K562 (cell line): Measurements from ENCODE around the gene ZSWIM4. TPM values are rescaled to one million over a fixed set of nuclear protein-coding genes. Genes with fewer than 3 reads are reported as not detected.
A peak's percentile ranks its signal among the peaks of the same experiment; 100 is the strongest.

Experiments used
- CTCF ChIP-seq, 3 experiments: IDR thresholded peaks in 2 of 3; conservative IDR thresholded peaks in 1 of 3; 2 replicates each; pipeline ENCODE4 v1.5.1; 2011 to 2012; ENCODE audit warnings: low read length in 3 of 3, mild to moderate bottlenecking in 3 of 3, control low read depth in 2 of 3, improper control_type of control experiment in 1 of 3, inconsistent platforms in 1 of 3, low read depth in 1 of 3, mixed read lengths in 1 of 3, moderate library complexity in 1 of 3; ENCODE audit not compliant: insufficient read depth in 2 of 3
- E2F6 ChIP-seq, 2 experiments: IDR thresholded peaks; 2 replicates each; pipeline ENCODE4 v1.6.1; 2011; ENCODE audit warnings: borderline replicate concordance in 1 of 2, control low read depth in 1 of 2, low read depth in 1 of 2, low read length in 1 of 2, mild to moderate bottlenecking in 1 of 2, mixed read lengths in 1 of 2, moderate library complexity in 1 of 2; ENCODE audit not compliant: insufficient read depth in 1 of 2, insufficient read length in 1 of 2, poor library complexity in 1 of 2, severe bottlenecking in 1 of 2; ENCODE audit errors: extremely low read depth in 1 of 2
- HDAC3 ChIP-seq: fragments of 450-650 bp; IDR thresholded peaks from 2 replicates; pipeline ENCODE4 v1.6.1; 2018; ENCODE audit warnings: borderline replicate concordance, mild to moderate bottlenecking, moderate library complexity; ENCODE audit not compliant: partially characterized antibody
- JUND ChIP-seq, 2 experiments: IDR thresholded peaks; 2 replicates in 1 of 2; 3 replicates in 1 of 2; pipeline ENCODE4 v1.6.1; 2011; ENCODE audit warnings: borderline replicate concordance in 2 of 2, low read depth in 2 of 2, low read length in 2 of 2, improper control_type of control experiment in 1 of 2, missing biosample characterization in 1 of 2, missing genetic modification characterization in 1 of 2, missing genetic modification reagents in 1 of 2
- NCOA6 ChIP-seq: fragments of 450-650 bp; IDR thresholded peaks from 2 replicates; pipeline ENCODE4 v1.6.1; 2017; ENCODE audit warnings: mild to moderate bottlenecking
- RCOR1 ChIP-seq, 2 experiments: IDR thresholded peaks; 2 replicates each; pipeline ENCODE4 v1.6.1; 2012; ENCODE audit warnings: low read depth in 2 of 2, low read length in 2 of 2, borderline replicate concordance in 1 of 2, improper control_type of control experiment in 1 of 2
- SOX6 ChIP-seq: fragments of 450-650 bp; IDR thresholded peaks from 2 replicates; pipeline ENCODE4 v1.6.1; 2014; ENCODE audit warnings: mild to moderate bottlenecking
- ZBTB40 ChIP-seq, 2 experiments: fragments of 450-650 bp in 1 of 2; sonication (generic) in 1 of 2; formaldehyde crosslinking in 1 of 2; IDR thresholded peaks; 2 replicates each; pipeline versions ENCODE4 v1.7.1 to v1.9.0; 2016 to 2022; ENCODE audit warnings: inconsistent platforms in 1 of 2, mild to moderate bottlenecking in 1 of 2, missing genetic modification reagents in 1 of 2
- ZNF316 ChIP-seq: fragments of 450-650 bp; IDR thresholded peaks from 2 replicates; pipeline ENCODE4 v1.6.1; 2016
- polyA plus RNA-seq, 8 experiments: library from polyadenylated mRNA; depleted of rRNA in 4 of 8; stranded (reverse) in 5 of 8; unstranded in 3 of 8; fragments of >200 nt; fragmentation: Nextera tagmentation in 2 of 8; fragmentation: Illumina TruSeq in 1 of 8; extraction: Ambion mirVana in 2 of 8; extraction: Trizol in 1 of 8; gene quantifications; 2 replicates each; pipeline versions ENCODE4 v1.2.1 to v1.2.3, GENCODE V29; 2011 to 2014; ENCODE audit warnings: inconsistent platforms in 1 of 8, missing spikeins in 1 of 8
- total RNA-seq, 7 experiments: library from RNA; depleted of rRNA in 6 of 7; stranded (reverse); fragments of >200 nt in 6 of 7; fragmentation: Illumina TruSeq in 2 of 7; extraction: Trizol in 2 of 7; gene quantifications; 2 replicates each; pipeline versions ENCODE4 v1.2.1 to v1.2.3, GENCODE V29; 2011 to 2021; ENCODE audit warnings: low replicate concordance in 1 of 7

Gene ZSWIM4
- total and polyA plus RNA-seq, 9 of the 15 experiments (the other 6 are each of a cell fraction or from before 2014, with no cell fraction given), result 0.25 to 3.7 (median 0.79) TPM; not detected in 2

GRCh38 chr19:13765395-13766094 lies 29.7 kb upstream of the ZSWIM4 start (continued):
- TF ChIP-seq JUND (IDR thresholded peaks at IDR 0.05; ENCODE audit: borderline replicate concordance, low read depth, low read length) (0 out of 2 replicates have a peak, but pooled peaks have one; percentile 11), JUND (tag; IDR thresholded peaks at IDR 0.05; ENCODE audit: borderline replicate concordance, low read depth, low read length) (no peak; the same call in 2 of the 3 replicates), HDAC3 (no peak), ZNF316 (no peak), SOX6 (0 out of 2 replicates have a peak, but pooled peaks have one; percentile 18), RCOR1 (IDR thresholded peaks at IDR 0.05; ENCODE audit: borderline replicate concordance in 1 of 2, low read depth in 2 of 2, low read length in 2 of 2) (peak in 1 of 2 experiments; percentile 69; a peak in 1 of 4 replicates), E2F6 (IDR thresholded peaks at IDR 0.05; ENCODE audit: borderline replicate concordance in 1 of 2, extremely low read depth in 1 of 2, insufficient read depth in 1 of 2, insufficient read length in 1 of 2, low read depth in 1 of 2, low read length in 1 of 2, poor library complexity in 1 of 2, severe bottlenecking in 1 of 2) (peak in 1 of 2 experiments; percentile 34), CTCF (IDR thresholded peaks at IDR 0.05 in 2 of 3, conservative IDR thresholded peaks at IDR 0.05 in 1 of 3; ENCODE audit: insufficient read depth in 2 of 3, low read depth in 1 of 3, low read length in 3 of 3) (no peak), ZBTB40 (IDR thresholded peaks at IDR 0.05) (0 out of 2 replicates have a peak, but pooled peaks have one; percentile 21), ZBTB40 (CRISPR knock-in tag; IDR thresholded peaks at IDR 0.05) (no peak), NCOA6 (no peak)
